Astrocyte (in vitro differentiated cells and primary cell): Measurements from ENCODE around the gene POLR2L. TPM values are rescaled to one million over a fixed set of nuclear protein-coding genes. Genes with fewer than 3 reads are reported as not detected.

Experiments
- DNase-seq: peaks from one replicate; pipeline ENCODE4 v3.0.0-alpha.2; 2010; ENCODE audit warnings: low read depth
- FAIRE-seq: peaks from 2 replicates; lab custom pipeline; 2011; peaks lifted over from hg19 to GRCh38; lab: Jason Lieb, UNC
- H2AFZ ChIP-seq: 2 replicates; pipeline ENCODE4 v1.6.0; 2012; ENCODE audit warnings: low read depth, low read length, inconsistent platforms
- H3K27ac ChIP-seq: 2 replicates; pipeline ENCODE4 v1.5.1; 2011; ENCODE audit warnings: low read depth, low read length, inconsistent platforms
- H3K27me3 ChIP-seq: 2 replicates; pipeline ENCODE4 v1.6.0; 2011; ENCODE audit warnings: low read length, inconsistent platforms; ENCODE audit not compliant: insufficient read depth
- H3K36me3 ChIP-seq: 2 replicates; pipeline ENCODE4 v1.5.1; 2011; ENCODE audit warnings: low read length, inconsistent platforms; ENCODE audit not compliant: insufficient read depth
- H3K4me1 ChIP-seq: 2 replicates; pipeline ENCODE4 v1.5.1; 2011; ENCODE audit warnings: low read length, inconsistent platforms; ENCODE audit not compliant: insufficient read depth
- H3K4me2 ChIP-seq: 2 replicates; pipeline ENCODE4 v1.6.0; 2012; ENCODE audit warnings: low read length, inconsistent platforms
- H3K4me3 ChIP-seq: 2 replicates; pipeline ENCODE4 v1.5.1; 2011; ENCODE audit warnings: low read depth, mild to moderate bottlenecking, low read length, inconsistent platforms; ENCODE audit not compliant: insufficient read depth
- H3K79me2 ChIP-seq: 2 replicates; pipeline ENCODE4 v1.6.0; 2012; ENCODE audit warnings: mild to moderate bottlenecking, low read length, inconsistent platforms; ENCODE audit not compliant: insufficient read depth
- H3K9ac ChIP-seq: 2 replicates; pipeline ENCODE4 v1.6.0; 2012; ENCODE audit warnings: mild to moderate bottlenecking, low read length, inconsistent platforms
- H3K9me3 ChIP-seq: 2 replicates; pipeline ENCODE4 v1.5.1; 2012; ENCODE audit warnings: low read depth, mild to moderate bottlenecking, low read length, inconsistent platforms; ENCODE audit not compliant: insufficient read depth
- H4K20me1 ChIP-seq: 2 replicates; pipeline ENCODE4 v1.6.0; 2012; ENCODE audit warnings: low read length, inconsistent platforms; ENCODE audit not compliant: insufficient read depth
- H3K27ac Mint-ChIP-seq: one replicate; pipeline ENCODE4 v1.8.0; 2021; ENCODE audit warnings: mild to moderate bottlenecking, mixed read lengths; ENCODE audit not compliant: unreplicated experiment
- H3K27me3 Mint-ChIP-seq: one replicate; pipeline ENCODE4 v1.8.0; 2021; ENCODE audit warnings: low read depth, mixed read lengths; ENCODE audit not compliant: unreplicated experiment
- H3K36me3 Mint-ChIP-seq: one replicate; pipeline ENCODE4 v1.8.0; 2021; ENCODE audit warnings: low read depth, mixed read lengths; ENCODE audit not compliant: unreplicated experiment
- H3K4me1 Mint-ChIP-seq: one replicate; pipeline ENCODE4 v1.8.0; 2021; ENCODE audit warnings: low read depth, mixed read lengths; ENCODE audit not compliant: unreplicated experiment
- H3K4me3 Mint-ChIP-seq: one replicate; pipeline ENCODE4 v1.8.0; 2021; ENCODE audit warnings: mild to moderate bottlenecking, moderate library complexity, mixed read lengths; ENCODE audit not compliant: unreplicated experiment
- H3K9me3 Mint-ChIP-seq: one replicate; pipeline ENCODE4 v1.8.0; 2021; ENCODE audit warnings: mild to moderate bottlenecking, mixed read lengths; ENCODE audit not compliant: unreplicated experiment
- EZH2 ChIP-seq: IDR thresholded peaks from 2 replicates; pipeline ENCODE4 v1.6.1; 2012; ENCODE audit warnings: mild to moderate bottlenecking, low read length, inconsistent platforms; ENCODE audit not compliant: insufficient read depth
- total RNA-seq: library from RNA; stranded (reverse); gene quantifications from 2 replicates; pipeline ENCODE4 v1.2.1, GENCODE V29; 2021
- TF ChIP-seq, protein P1 (sequence below): IDR thresholded peaks from 2 replicates; pipeline ENCODE4 v1.5.1; 2011; ENCODE audit warnings: low read depth, mild to moderate bottlenecking, inconsistent platforms, low read length, moderate library complexity; ENCODE audit not compliant: insufficient read depth

Gene POLR2L
- total RNA-seq, 1 donor from 2014 or later: 212 TPM

DNA sequence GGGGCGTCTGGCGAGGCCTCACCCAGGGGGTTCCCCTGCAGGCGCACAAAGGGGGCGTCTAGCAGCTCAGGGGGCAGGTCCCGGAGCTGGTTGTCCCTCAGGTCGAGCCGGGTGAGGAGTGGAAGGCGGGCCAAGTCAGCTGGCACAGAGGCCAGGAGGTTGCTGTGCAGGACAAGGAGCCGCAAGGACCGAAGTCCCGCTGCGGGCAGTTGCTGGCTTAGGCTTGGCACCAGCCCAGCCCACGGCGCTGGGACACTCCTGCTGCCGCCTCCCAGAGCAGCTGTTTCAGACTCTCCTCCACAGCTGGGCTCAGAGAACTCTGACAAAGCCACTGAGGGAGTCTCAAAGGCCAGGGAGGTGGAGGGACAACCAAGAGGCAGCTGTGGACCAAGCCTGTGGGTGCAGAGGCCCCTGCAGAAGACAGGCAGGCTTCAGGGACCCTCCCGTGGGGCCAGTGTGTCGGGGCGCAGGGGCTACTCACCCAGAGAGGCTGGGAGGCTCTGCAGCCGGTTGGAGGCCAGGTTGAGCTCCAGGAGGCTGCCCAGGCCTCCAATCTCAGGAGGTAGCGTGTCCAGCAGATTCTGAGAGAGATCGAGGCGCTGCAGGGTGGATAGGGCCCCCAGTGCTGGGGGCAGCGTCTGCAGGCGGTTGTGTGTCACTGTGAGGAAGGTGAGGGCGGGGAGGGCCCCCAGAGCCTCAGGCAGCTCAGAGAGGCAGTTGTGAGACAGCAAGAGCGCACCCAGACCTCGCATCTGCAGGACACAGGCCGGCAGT, 39.4 kb downstream of the POLR2L start:
- TF ChIP-seq EZH2: no peak
- TF ChIP-seq, protein P1, sequence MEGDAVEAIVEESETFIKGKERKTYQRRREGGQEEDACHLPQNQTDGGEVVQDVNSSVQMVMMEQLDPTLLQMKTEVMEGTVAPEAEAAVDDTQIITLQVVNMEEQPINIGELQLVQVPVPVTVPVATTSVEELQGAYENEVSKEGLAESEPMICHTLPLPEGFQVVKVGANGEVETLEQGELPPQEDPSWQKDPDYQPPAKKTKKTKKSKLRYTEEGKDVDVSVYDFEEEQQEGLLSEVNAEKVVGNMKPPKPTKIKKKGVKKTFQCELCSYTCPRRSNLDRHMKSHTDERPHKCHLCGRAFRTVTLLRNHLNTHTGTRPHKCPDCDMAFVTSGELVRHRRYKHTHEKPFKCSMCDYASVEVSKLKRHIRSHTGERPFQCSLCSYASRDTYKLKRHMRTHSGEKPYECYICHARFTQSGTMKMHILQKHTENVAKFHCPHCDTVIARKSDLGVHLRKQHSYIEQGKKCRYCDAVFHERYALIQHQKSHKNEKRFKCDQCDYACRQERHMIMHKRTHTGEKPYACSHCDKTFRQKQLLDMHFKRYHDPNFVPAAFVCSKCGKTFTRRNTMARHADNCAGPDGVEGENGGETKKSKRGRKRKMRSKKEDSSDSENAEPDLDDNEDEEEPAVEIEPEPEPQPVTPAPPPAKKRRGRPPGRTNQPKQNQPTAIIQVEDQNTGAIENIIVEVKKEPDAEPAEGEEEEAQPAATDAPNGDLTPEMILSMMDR: no peak
- DNase-seq: no peak
- Histone ChIP-seq H3K4me1 (peaks cover 23% of the 10 kb centered on the region), H3K27ac (no peak overlapping the region), H4K20me1 (peaks cover 22% of the 10 kb centered on the region), H3K9ac (no peak overlapping the region), H3K79me2 (peaks cover 26% of the 10 kb centered on the region), H3K4me3 (no peak overlapping the region), H3K27me3 (no peaks in the 10 kb centered on the region), H3K4me2 (no peak overlapping the region), H2AFZ (no peak overlapping the region), H3K36me3 (no peaks in the 10 kb centered on the region), H3K9me3 (no peaks in the 10 kb centered on the region)
- no peak for FAIRE-seq
- Mint-ChIP-seq H3K27me3 (no peaks in the 10 kb centered on the region), H3K27ac (no peak overlapping the region), H3K9me3 (no peaks in the 10 kb centered on the region), H3K4me1 (no peaks in the 10 kb centered on the region), H3K4me3 (no peak overlapping the region), H3K36me3 (no peaks in the 10 kb centered on the region)

DNA sequence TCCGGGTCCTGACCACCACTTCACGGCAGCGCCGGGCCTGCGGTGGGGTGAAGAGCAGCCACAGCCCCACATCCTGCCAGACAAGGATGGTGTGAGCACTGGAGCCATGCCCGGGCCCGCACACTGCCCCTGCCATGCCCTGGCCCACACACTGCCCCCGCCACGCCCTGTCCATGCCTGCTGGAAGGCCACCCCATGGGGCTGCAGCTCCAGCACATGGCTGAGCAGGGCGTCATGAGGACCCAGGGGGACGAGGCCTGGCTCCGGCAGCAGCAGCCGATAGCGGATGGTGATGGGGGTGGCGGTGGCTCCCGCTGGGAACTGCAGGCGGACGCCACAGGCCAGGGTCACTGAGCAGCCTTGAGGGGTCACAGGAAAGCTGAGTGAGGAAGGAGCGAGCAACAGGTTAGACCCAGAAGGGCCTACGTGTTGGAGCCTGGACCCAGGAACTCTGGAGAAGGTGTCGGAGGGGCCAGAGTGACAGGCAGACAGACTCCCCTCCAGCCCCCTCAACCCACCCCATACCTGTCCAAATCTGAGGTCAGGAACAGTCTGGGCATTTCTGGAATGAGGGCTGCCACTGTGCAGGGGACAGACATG, 40.2 kb downstream of the POLR2L start:
- H3K27ac ChIP-seq: no peak overlapping the region
- Mint-ChIP-seq H3K27me3 (no peaks in the 10 kb centered on the region), H3K4me1 (no peaks in the 10 kb centered on the region), H3K27ac (no peak overlapping the region), H3K9me3 (no peaks in the 10 kb centered on the region), H3K4me3 (no peak overlapping the region), H3K36me3 (no peaks in the 10 kb centered on the region)
- H3K36me3 ChIP-seq: no peaks in the 10 kb centered on the region
- TF ChIP-seq, protein P1: no peak
- TF ChIP-seq EZH2: no peak
- H3K4me3 ChIP-seq: no peak overlapping the region
- DNase-seq (no peak), FAIRE-seq (no peak)
- no peaks in the 10 kb centered on the region for H3K9me3 ChIP-seq
- peaks cover 23% of the 10 kb centered on the region for H3K4me1 ChIP-seq
- no peak overlapping the region for H3K9ac ChIP-seq
- peaks cover 22% of the 10 kb centered on the region for H4K20me1 ChIP-seq
- H3K79me2 ChIP-seq: peaks cover 23% of the 10 kb centered on the region
- H3K27me3 ChIP-seq: no peaks in the 10 kb centered on the region
- H2AFZ ChIP-seq: no peak overlapping the region
- H3K4me2 ChIP-seq: no peak overlapping the region
